Measurements from ENCODE around the gene ATAD2B. TPM values are rescaled to one million over a fixed set of nuclear protein-coding genes. Genes with fewer than 3 reads are reported as not detected.

Gene ATAD2B
- total and polyA plus RNA-seq, 10 donors: 4.4 to 61.2 (median 36.8) TPM

GRCh38 chr2:23903034-23903433 is 23.9 kb downstream of the ATAD2B start:
- intact Hi-C loops (cut with DNase I; ENCODE audit: low total_unique reads): no loop called here
- WGBS, 5 donors: 91 to 96% (median 94%) methylated on average over 2 of the region's 2 CpGs

GRCh38 chr2:23901966-23902846 is 24.7 kb downstream of the ATAD2B start:
- Histone ChIP-seq H3K9me3 (peaks cover 0 to 7% (median 4%) of the 10 kb centered on the region in 8 donors), H3K36me3 (no peaks in the 10 kb centered on the region), H3K4me3 (no peak overlapping the region), H3K4me1 (peaks cover 0 to 55% (median 9%) of the 10 kb centered on the region in 6 donors), H3K27me3 (replicated peaks in 1 of 7) (no peaks in the 10 kb centered on the region), H3K27ac (no peak overlapping the region)
- WGBS, 5 donors: 64 to 87% (median 76%) methylated on average over 6 of the region's 6 CpGs
- DNase-seq: no peak
- intact Hi-C loops (cut with DNase I; ENCODE audit: low total_unique reads): no loop called here
- TF ChIP-seq POLR2AphosphoS5 (IDR thresholded peaks at IDR 0.05) (no peak), POLR2A (IDR thresholded peaks at IDR 0.05) (no peak)
- TF ChIP-seq, protein P1, sequence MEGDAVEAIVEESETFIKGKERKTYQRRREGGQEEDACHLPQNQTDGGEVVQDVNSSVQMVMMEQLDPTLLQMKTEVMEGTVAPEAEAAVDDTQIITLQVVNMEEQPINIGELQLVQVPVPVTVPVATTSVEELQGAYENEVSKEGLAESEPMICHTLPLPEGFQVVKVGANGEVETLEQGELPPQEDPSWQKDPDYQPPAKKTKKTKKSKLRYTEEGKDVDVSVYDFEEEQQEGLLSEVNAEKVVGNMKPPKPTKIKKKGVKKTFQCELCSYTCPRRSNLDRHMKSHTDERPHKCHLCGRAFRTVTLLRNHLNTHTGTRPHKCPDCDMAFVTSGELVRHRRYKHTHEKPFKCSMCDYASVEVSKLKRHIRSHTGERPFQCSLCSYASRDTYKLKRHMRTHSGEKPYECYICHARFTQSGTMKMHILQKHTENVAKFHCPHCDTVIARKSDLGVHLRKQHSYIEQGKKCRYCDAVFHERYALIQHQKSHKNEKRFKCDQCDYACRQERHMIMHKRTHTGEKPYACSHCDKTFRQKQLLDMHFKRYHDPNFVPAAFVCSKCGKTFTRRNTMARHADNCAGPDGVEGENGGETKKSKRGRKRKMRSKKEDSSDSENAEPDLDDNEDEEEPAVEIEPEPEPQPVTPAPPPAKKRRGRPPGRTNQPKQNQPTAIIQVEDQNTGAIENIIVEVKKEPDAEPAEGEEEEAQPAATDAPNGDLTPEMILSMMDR (IDR thresholded peaks at IDR 0.05 in 8 of 11, conservative IDR thresholded peaks at IDR 0.05 in 3 of 11): no peak

More at GRCh38 chr2:23903034-23903433, 23.9 kb downstream of the ATAD2B start:
- no peaks in the 10 kb centered on the region for H3K27me3 ChIP-seq (replicated peaks in 1 of 7)
- H3K36me3 ChIP-seq: no peaks in the 10 kb centered on the region
- H3K4me1 ChIP-seq: peaks cover 0 to 55% (median 9%) of the 10 kb centered on the region in 6 donors
- peaks cover 0 to 3% (median 0%) of the 10 kb centered on the region in 8 donors for H3K9me3 ChIP-seq
- no peak overlapping the region for H3K4me3 ChIP-seq
- no peak overlapping the region for H3K27ac ChIP-seq
- DNase-seq: no peak
- TF ChIP-seq POLR2AphosphoS5 (IDR thresholded peaks at IDR 0.05) (no peak), POLR2A (IDR thresholded peaks at IDR 0.05) (no peak)
- TF ChIP-seq, protein P1 (IDR thresholded peaks at IDR 0.05 in 8 of 11, conservative IDR thresholded peaks at IDR 0.05 in 3 of 11): no peak

DNA sequence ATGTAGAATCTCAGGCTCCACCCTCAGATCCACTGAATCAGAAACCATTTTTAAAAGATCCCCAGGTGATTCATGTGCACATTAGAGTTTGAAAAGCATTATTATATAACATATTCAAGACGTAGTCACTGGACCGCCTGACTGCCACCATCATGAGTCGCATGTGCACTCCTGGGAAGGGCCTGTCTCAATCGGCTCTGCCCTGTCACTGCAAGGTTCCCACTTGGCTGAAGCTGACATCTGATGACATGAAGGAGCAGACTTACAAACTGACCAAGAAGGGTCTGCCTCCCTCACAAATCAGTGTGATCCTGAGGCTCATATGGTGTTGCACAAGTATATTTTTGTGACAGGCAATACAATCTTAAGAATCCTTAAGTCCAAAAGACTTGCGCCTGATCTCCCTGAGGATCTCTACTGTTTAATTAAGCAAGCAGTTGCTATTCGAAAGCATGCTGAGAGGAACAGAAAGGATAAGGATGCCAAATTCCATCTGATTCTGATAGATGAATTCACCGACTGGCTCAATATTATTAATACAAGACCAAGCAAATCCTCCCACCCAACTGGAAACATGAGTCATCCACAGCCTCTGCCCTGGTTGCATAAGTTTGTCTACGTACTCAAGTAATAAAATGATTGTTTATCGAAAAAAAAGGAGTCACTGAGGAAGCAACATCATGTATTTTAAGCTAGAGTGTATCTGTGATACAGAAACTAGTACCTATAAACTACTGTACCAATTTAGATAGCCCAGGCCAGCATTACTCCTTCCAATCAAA is 26.2 kb downstream of the ATAD2B start:
- DNase-seq: no peak

More for the DNA sequence above, 26.2 kb downstream of the ATAD2B start:
- TF ChIP-seq POLR2AphosphoS5 (IDR thresholded peaks at IDR 0.05) (no peak), POLR2A (IDR thresholded peaks at IDR 0.05) (no peak)
- TF ChIP-seq, protein P1 (IDR thresholded peaks at IDR 0.05 in 8 of 11, conservative IDR thresholded peaks at IDR 0.05 in 3 of 11): no peak
- Histone ChIP-seq H3K9me3 (peaks cover 0 to 7% (median 4%) of the 10 kb centered on the region in 8 donors), H3K4me3 (no peak overlapping the region), H3K4me1 (peaks cover 0 to 60% (median 13%) of the 10 kb centered on the region in 6 donors), H3K27me3 (replicated peaks in 1 of 7) (no peaks in the 10 kb centered on the region), H3K36me3 (no peaks in the 10 kb centered on the region), H3K27ac (no peak overlapping the region)
- intact Hi-C loops (cut with DNase I; ENCODE audit: low total_unique reads): no loop called here
- WGBS, 5 donors: 74 to 81% (median 78%) methylated on average over 9 of the region's 9 CpGs
